ENCODE measurements around the gene FUT6. TPM values are rescaled to one million over a fixed set of nuclear protein-coding genes. Genes with fewer than 3 reads are reported as not detected.
"Not testable (repeated sequence)": the region's sequence is repeated elsewhere in the genome, so short reads cannot be mapped to it uniquely, and the experiment has no call there.

The FUT6 gene
- total RNA-seq, 4 donors from 2014 or later, result 0.17 TPM; not detected in 3

GRCh38 chr19:5864725-5865486 lies 25.4 kb upstream of the FUT6 start:
- H3K4me3 ChIP-seq, result no peak overlapping the region
- H3K4me1 ChIP-seq, result no peaks in the 10 kb centered on the region
- intact Hi-C loops (cut with DNase I), result no loop called here
- H3K27ac ChIP-seq (replicated peaks in 1 of 4), result no peak overlapping the region
- no peaks in the 10 kb centered on the region for H3K27me3 ChIP-seq
- WGBS, result 93% methylated on average over 14 of the region's 14 CpGs
- no peak for DNase-seq (ENCODE audit: extremely low spot score)
- no peaks in the 10 kb centered on the region for H3K9me3 ChIP-seq
- no peak for TF ChIP-seq EP300 (IDR thresholded peaks at IDR 0.05)
- TF ChIP-seq CTCF (IDR thresholded peaks at IDR 0.05), result peak in 1 of 3 experiments; percentile 9
- H3K36me3 ChIP-seq, result no peaks in the 10 kb centered on the region

- 93% methylated on average over 6 of the region's 9 CpGs for WGBS
- TF ChIP-seq CTCF (IDR thresholded peaks at IDR 0.05) (no peak), POLR2AphosphoS5 (IDR thresholded peaks at IDR 0.05) (no peak), POLR2A (IDR thresholded peaks at IDR 0.05; ENCODE audit: low read depth) (no peak), EP300 (IDR thresholded peaks at IDR 0.05) (no peak)
Measured at GRCh38 chr19:5864013-5864720, 24.7 kb upstream of the FUT6 start.

GRCh38 chr19:5863030-5863665 lies 23.6 kb upstream of the FUT6 start:
- DNase-seq (ENCODE audit: extremely low spot score), result no peak
- WGBS, result 77% methylated on average over 9 of the region's 11 CpGs
- Histone ChIP-seq H3K4me1 (no peaks in the 10 kb centered on the region), H3K36me3 (no peaks in the 10 kb centered on the region), H3K27me3 (no peaks in the 10 kb centered on the region), H3K9me3 (no peaks in the 10 kb centered on the region), H3K4me3 (no peak overlapping the region), H3K27ac (replicated peaks in 1 of 4) (no peak overlapping the region)
- intact Hi-C loops (cut with DNase I), result no loop called here
- TF ChIP-seq POLR2AphosphoS5 (IDR thresholded peaks at IDR 0.05) (no peak), CTCF (IDR thresholded peaks at IDR 0.05) (no peak), EP300 (IDR thresholded peaks at IDR 0.05) (no peak), POLR2A (IDR thresholded peaks at IDR 0.05; ENCODE audit: low read depth) (no peak)

More at GRCh38 chr19:5864013-5864720, 24.7 kb upstream of the FUT6 start:
- no peaks in the 10 kb centered on the region for H3K9me3 ChIP-seq
- no peaks in the 10 kb centered on the region for H3K4me1 ChIP-seq
- no peak overlapping the region for H3K27ac ChIP-seq (replicated peaks in 1 of 4)
- intact Hi-C loops (cut with DNase I), result no loop called here
- no peak overlapping the region for H3K4me3 ChIP-seq
- no peak for DNase-seq (ENCODE audit: extremely low spot score)
- no peaks in the 10 kb centered on the region for H3K27me3 ChIP-seq
- H3K36me3 ChIP-seq, result no peaks in the 10 kb centered on the region

- Histone ChIP-seq H3K36me3 (no peaks in the 10 kb centered on the region), H3K4me3 (no peak overlapping the region), H3K9me3 (no peaks in the 10 kb centered on the region), H3K27me3 (no peaks in the 10 kb centered on the region), H3K4me1 (no peaks in the 10 kb centered on the region), H3K27ac (replicated peaks in 1 of 4) (no peak overlapping the region)
- no peak for DNase-seq (ENCODE audit: extremely low spot score)
- TF ChIP-seq EP300 (IDR thresholded peaks at IDR 0.05), result no peak
- TF ChIP-seq POLR2A (IDR thresholded peaks at IDR 0.05; ENCODE audit: low read depth), result no peak
- no peak for TF ChIP-seq POLR2AphosphoS5 (IDR thresholded peaks at IDR 0.05)
- TF ChIP-seq CTCF (IDR thresholded peaks at IDR 0.05), result no peak
- WGBS, result 91% methylated on average over 18 of the region's 18 CpGs
- intact Hi-C loops (cut with DNase I), result no loop called here
Measured at GRCh38 chr19:5857203-5858081, 17.9 kb upstream of the FUT6 start.

GRCh38 chr19:5855151-5855550 lies 15.6 kb upstream of the FUT6 start:
- WGBS, result 87% methylated on average over 9 of the region's 9 CpGs

GRCh38 chr19:5854121-5854520 lies 14.6 kb upstream of the FUT6 start:
- intact Hi-C loops (cut with DNase I); H3K36me3 ChIP-seq; H3K4me3 ChIP-seq; DNase-seq (ENCODE audit: extremely low spot score); H3K9me3 ChIP-seq; H3K27me3 ChIP-seq; H3K27ac ChIP-seq (replicated peaks in 1 of 4): not testable (repeated sequence)
- WGBS, result 83% methylated on average over 10 of the region's 10 CpGs
- H3K4me1 ChIP-seq, result peaks cover 0 to 15% (median 12%) of the 10 kb centered on the region in 4 donors

More at GRCh38 chr19:5855151-5855550, 15.6 kb upstream of the FUT6 start:
- H3K4me3 ChIP-seq; H3K36me3 ChIP-seq; H3K27me3 ChIP-seq; DNase-seq (ENCODE audit: extremely low spot score); H3K9me3 ChIP-seq; intact Hi-C loops (cut with DNase I); H3K27ac ChIP-seq (replicated peaks in 1 of 4): not testable (repeated sequence)
- H3K4me1 ChIP-seq, result peaks cover 0 to 13% (median 11%) of the 10 kb centered on the region in 4 donors

Measured in esophagus muscularis mucosa (tissue), 4 donors.